KMS-11 (cell line): ENCODE results near the gene CLEC4F.

Experiments
- H2AFZ ChIP-seq: fragments of 200-600 bp; sonication (generic); 2 replicates; pipeline ENCODE4 v1.6.1; 2016; ENCODE audit warnings: antibody characterized with exemption, mixed run types, low read depth
- H3K27ac ChIP-seq: fragments of 200-600 bp; sonication (generic); 2 replicates; pipeline ENCODE4 v1.6.1; 2016; ENCODE audit warnings: mild to moderate bottlenecking, mixed run types
- H3K27me3 ChIP-seq: fragments of 200-600 bp; sonication (generic); 2 replicates; pipeline ENCODE4 v1.6.1; 2017; ENCODE audit warnings: mild to moderate bottlenecking, low read depth, mixed run types, moderate library complexity; ENCODE audit not compliant: insufficient read depth
- H3K36me3 ChIP-seq: fragments of 200-600 bp; sonication (generic); 2 replicates; pipeline ENCODE4 v1.6.1; 2017; ENCODE audit warnings: mild to moderate bottlenecking, mixed run types; ENCODE audit not compliant: insufficient read depth
- H3K4me1 ChIP-seq: fragments of 200-600 bp; sonication (generic); 2 replicates; pipeline ENCODE4 v1.6.1; 2016; ENCODE audit warnings: mild to moderate bottlenecking, low read depth, mixed run types; ENCODE audit not compliant: poor library complexity, severe bottlenecking
- H3K4me2 ChIP-seq: fragments of 200-600 bp; sonication (generic); 2 replicates; pipeline ENCODE4 v1.7.0; 2016; ENCODE audit warnings: mild to moderate bottlenecking, mixed run types
- H3K4me3 ChIP-seq: fragments of 200-600 bp; sonication (generic); IDR thresholded peaks from 2 replicates; pipeline ENCODE4 v1.6.1; 2017; ENCODE audit warnings: low read depth, low read length, mixed read lengths; ENCODE audit not compliant: insufficient read depth
- H3K79me2 ChIP-seq: fragments of 200-600 bp; sonication (generic); 2 replicates; pipeline ENCODE4 v1.6.1; 2016; ENCODE audit warnings: low read depth, mixed run types; ENCODE audit not compliant: insufficient read depth
- H3K9ac ChIP-seq: fragments of 200-600 bp; sonication (generic); 2 replicates; pipeline ENCODE4 v1.6.1; 2016; ENCODE audit warnings: mild to moderate bottlenecking, mixed run types
- H4K20me1 ChIP-seq: fragments of 200-600 bp; sonication (generic); 2 replicates; pipeline ENCODE4 v1.6.1; 2016; ENCODE audit warnings: mild to moderate bottlenecking, mixed run types; ENCODE audit not compliant: insufficient read depth
- TF ChIP-seq, protein P1 (sequence below): fragments of 200-600 bp; sonication (generic); conservative IDR thresholded peaks from 2 replicates; pipeline ENCODE4 v1.6.1; 2017; ENCODE audit warnings: low read depth, mild to moderate bottlenecking, antibody characterized with exemption, low read length, moderate library complexity, mixed read lengths

CLEC4F gene

GRCh38 chr2:70826696-70827350, 6.4 kb upstream of the CLEC4F start:
- no peak overlapping the region for H3K9ac ChIP-seq
- TF ChIP-seq, protein P1, sequence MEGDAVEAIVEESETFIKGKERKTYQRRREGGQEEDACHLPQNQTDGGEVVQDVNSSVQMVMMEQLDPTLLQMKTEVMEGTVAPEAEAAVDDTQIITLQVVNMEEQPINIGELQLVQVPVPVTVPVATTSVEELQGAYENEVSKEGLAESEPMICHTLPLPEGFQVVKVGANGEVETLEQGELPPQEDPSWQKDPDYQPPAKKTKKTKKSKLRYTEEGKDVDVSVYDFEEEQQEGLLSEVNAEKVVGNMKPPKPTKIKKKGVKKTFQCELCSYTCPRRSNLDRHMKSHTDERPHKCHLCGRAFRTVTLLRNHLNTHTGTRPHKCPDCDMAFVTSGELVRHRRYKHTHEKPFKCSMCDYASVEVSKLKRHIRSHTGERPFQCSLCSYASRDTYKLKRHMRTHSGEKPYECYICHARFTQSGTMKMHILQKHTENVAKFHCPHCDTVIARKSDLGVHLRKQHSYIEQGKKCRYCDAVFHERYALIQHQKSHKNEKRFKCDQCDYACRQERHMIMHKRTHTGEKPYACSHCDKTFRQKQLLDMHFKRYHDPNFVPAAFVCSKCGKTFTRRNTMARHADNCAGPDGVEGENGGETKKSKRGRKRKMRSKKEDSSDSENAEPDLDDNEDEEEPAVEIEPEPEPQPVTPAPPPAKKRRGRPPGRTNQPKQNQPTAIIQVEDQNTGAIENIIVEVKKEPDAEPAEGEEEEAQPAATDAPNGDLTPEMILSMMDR: no peak

DNA sequence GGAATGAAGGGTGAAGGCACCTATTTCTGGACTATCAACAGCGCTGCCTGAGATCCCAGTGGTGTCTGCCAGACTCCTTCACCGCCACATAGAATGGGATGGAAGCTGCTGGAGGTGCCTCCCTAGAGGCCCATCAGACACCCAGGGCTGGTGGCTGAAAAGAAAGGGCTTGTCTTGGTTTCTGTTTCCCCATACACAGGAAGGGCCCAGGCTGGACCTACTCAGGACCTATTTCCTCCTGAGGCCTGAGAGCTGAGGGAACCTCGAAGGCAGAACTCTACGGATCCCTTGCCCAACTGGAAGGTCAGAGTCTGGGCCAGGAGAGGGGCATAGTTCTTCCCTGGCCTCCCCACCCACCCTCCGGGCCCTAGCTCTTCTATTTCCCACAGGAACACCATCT, 2.9 kb upstream of the CLEC4F start:
- Histone ChIP-seq H3K27ac (no peak overlapping the region), H3K4me2 (no peak overlapping the region), H3K4me1 (peaks cover 4% of the 10 kb centered on the region), H3K79me2 (no peaks in the 10 kb centered on the region), H4K20me1 (no peaks in the 10 kb centered on the region), H2AFZ (no peak overlapping the region), H3K27me3 (no peaks in the 10 kb centered on the region), H3K4me3 (no peak overlapping the region), H3K36me3 (no peaks in the 10 kb centered on the region), H3K9ac (no peak overlapping the region)
- TF ChIP-seq, protein P1: no peak

More at GRCh38 chr2:70826696-70827350, 6.4 kb upstream of the CLEC4F start:
- no peak overlapping the region for H3K4me2 ChIP-seq
- H3K36me3 ChIP-seq: no peaks in the 10 kb centered on the region
- no peaks in the 10 kb centered on the region for H3K79me2 ChIP-seq
- H3K27me3 ChIP-seq: no peaks in the 10 kb centered on the region
- H3K4me1 ChIP-seq: peaks cover 13% of the 10 kb centered on the region
- no peak overlapping the region for H3K27ac ChIP-seq
- no peak overlapping the region for H2AFZ ChIP-seq
- no peak overlapping the region for H3K4me3 ChIP-seq
- no peaks in the 10 kb centered on the region for H4K20me1 ChIP-seq

GRCh38 chr2:70822843-70823242, 2.4 kb upstream of the CLEC4F start:
- no peak overlapping the region for H3K9ac ChIP-seq
- TF ChIP-seq, protein P1: no peak
- H3K27ac ChIP-seq: no peak overlapping the region
- no peak overlapping the region for H3K4me2 ChIP-seq
- no peak overlapping the region for H2AFZ ChIP-seq
- H3K4me1 ChIP-seq: no peaks in the 10 kb centered on the region
- no peak overlapping the region for H3K4me3 ChIP-seq
- H3K79me2 ChIP-seq: no peaks in the 10 kb centered on the region
- H3K27me3 ChIP-seq: no peaks in the 10 kb centered on the region
- H3K36me3 ChIP-seq: no peaks in the 10 kb centered on the region
- H4K20me1 ChIP-seq: no peaks in the 10 kb centered on the region

DNA sequence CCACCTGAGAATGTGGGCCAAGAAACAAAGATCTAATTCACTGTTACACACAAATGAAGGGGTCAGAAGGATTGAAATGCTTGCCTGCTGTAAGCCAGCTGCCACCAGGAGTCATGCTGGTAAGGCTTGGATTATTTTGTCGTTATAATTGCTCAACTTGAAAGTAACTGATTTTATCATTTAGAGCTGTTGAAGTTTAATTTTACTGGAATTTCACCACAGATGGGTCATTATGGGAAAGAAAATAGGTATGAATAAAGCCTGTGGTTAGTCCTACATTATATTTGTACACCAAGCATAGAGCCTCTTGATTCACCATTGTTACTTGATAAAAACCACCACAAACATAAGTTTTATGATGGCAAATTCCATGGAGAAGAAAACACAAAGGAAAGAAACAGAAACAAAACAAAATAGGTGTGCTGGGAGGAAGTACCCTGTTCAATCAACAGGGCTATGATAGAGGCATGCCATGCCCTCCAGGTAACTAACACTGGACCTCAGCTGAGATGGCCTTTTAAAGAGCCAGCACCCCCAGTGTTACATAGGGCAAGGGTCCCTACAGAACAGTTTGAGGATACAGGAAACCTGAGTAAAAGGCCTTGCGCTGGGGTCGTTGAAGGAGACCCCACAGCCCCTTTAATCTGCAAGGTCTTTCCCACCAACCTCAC, 3.0 kb downstream of the CLEC4F start:
- H3K4me1 ChIP-seq: no peaks in the 10 kb centered on the region
- H4K20me1 ChIP-seq: no peaks in the 10 kb centered on the region
- H3K36me3 ChIP-seq: no peaks in the 10 kb centered on the region
- H3K4me2 ChIP-seq: no peak overlapping the region
- H3K27me3 ChIP-seq: no peaks in the 10 kb centered on the region
- H2AFZ ChIP-seq: no peak overlapping the region
- no peaks in the 10 kb centered on the region for H3K79me2 ChIP-seq
- no peak overlapping the region for H3K27ac ChIP-seq
- no peak overlapping the region for H3K9ac ChIP-seq
- TF ChIP-seq, protein P1: no peak
- H3K4me3 ChIP-seq: no peak overlapping the region
